Suprapubic skin (tissue), 3 donors: ENCODE data around the gene P3R3URF.

Experiments
- CTCF ChIP-seq, 2 donors: fragments of 200-600 bp in 1 of 2; fragments of 450-650 bp in 1 of 2; sonication (generic) in 1 of 2; IDR thresholded peaks; one replicate each; pipeline ENCODE4 v1.5.1; 2016 to 2019; ENCODE audit warnings: antibody characterized with exemption in 2 of 2, mild to moderate bottlenecking in 1 of 2, moderate library complexity in 1 of 2
- EP300 ChIP-seq: sonication (generic); formaldehyde crosslinking; IDR thresholded peaks from one replicate; pipeline ENCODE4 v1.6.1; 2017; ENCODE audit warnings: antibody characterized with exemption

- TF ChIP-seq CTCF (IDR thresholded peaks at IDR 0.05) (no peak), EP300 (no peak)
Observed at GRCh38 chr1:46220808-46221207, 44.5 kb upstream of the P3R3URF start.
